ENCODE data around the gene SNX13.
"Not testable (repeated sequence)": the region's sequence is repeated elsewhere in the genome, so short reads cannot be mapped to it uniquely, and the experiment has no call there.

The SNX13 gene

GRCh38 chr7:17917842-17918241 lies 22.5 kb downstream of the SNX13 start:
- no peak for ATAC-seq (replicated peaks; ENCODE audit: extremely low read depth, poor library complexity, severe bottlenecking)
- Mint-ChIP-seq H3K27me3 (no peaks in the 10 kb centered on the region), H3K27ac (ENCODE audit: low read depth) (no peak overlapping the region), H3K4me1 (peaks cover 29% of the 10 kb centered on the region), H3K4me3 (no peak overlapping the region), H3K36me3 (ENCODE audit: insufficient read depth) (no peaks in the 10 kb centered on the region), H3K9me3 (no peaks in the 10 kb centered on the region)
- DNase-seq (ENCODE audit: low spot score in 2 of 2): no peak

- Mint-ChIP-seq H3K36me3 (ENCODE audit: insufficient read depth) (peaks cover 2% of the 10 kb centered on the region), H3K9me3 (no peaks in the 10 kb centered on the region), H3K4me3 (no peak overlapping the region), H3K27me3 (no peaks in the 10 kb centered on the region), H3K4me1 (peaks cover 24% of the 10 kb centered on the region), H3K27ac (ENCODE audit: low read depth) (no peak overlapping the region)
- DNase-seq (ENCODE audit: low spot score in 2 of 2): no peak
- ATAC-seq (replicated peaks; ENCODE audit: extremely low read depth, poor library complexity, severe bottlenecking): no peak
Measured at GRCh38 chr7:17916786-17917185, 23.5 kb downstream of the SNX13 start.

- peaks cover 17% of the 10 kb centered on the region for H3K4me1 Mint-ChIP-seq
- no peak overlapping the region for H3K27ac Mint-ChIP-seq (ENCODE audit: low read depth)
- peaks cover 2% of the 10 kb centered on the region for H3K36me3 Mint-ChIP-seq (ENCODE audit: insufficient read depth)
- no peaks in the 10 kb centered on the region for H3K9me3 Mint-ChIP-seq
- ATAC-seq (replicated peaks; ENCODE audit: extremely low read depth, poor library complexity, severe bottlenecking) (no peak), DNase-seq (ENCODE audit: low spot score in 2 of 2) (no peak)
- no peak overlapping the region for H3K4me3 Mint-ChIP-seq
- H3K27me3 Mint-ChIP-seq: no peaks in the 10 kb centered on the region
Measured at GRCh38 chr7:17915796-17916195, 24.5 kb downstream of the SNX13 start.

- H3K9me3 Mint-ChIP-seq: no peaks in the 10 kb centered on the region
- H3K27ac Mint-ChIP-seq (ENCODE audit: low read depth): peak overlapping the region; percentile 47
- peaks cover 5% of the 10 kb centered on the region for H3K36me3 Mint-ChIP-seq (ENCODE audit: insufficient read depth)
- peaks cover 17% of the 10 kb centered on the region for H3K4me1 Mint-ChIP-seq
- ATAC-seq (replicated peaks; ENCODE audit: extremely low read depth, poor library complexity, severe bottlenecking) (no peak), DNase-seq (ENCODE audit: low spot score in 2 of 2) (no peak)
- no peaks in the 10 kb centered on the region for H3K27me3 Mint-ChIP-seq
- no peak overlapping the region for H3K4me3 Mint-ChIP-seq
Measured at GRCh38 chr7:17915168-17915567, 25.1 kb downstream of the SNX13 start.

- H3K27me3 Mint-ChIP-seq: no peaks in the 10 kb centered on the region
- no peak for DNase-seq (ENCODE audit: low spot score in 2 of 2)
- H3K36me3 Mint-ChIP-seq (ENCODE audit: insufficient read depth): peaks cover 7% of the 10 kb centered on the region
- no peak for ATAC-seq (replicated peaks; ENCODE audit: extremely low read depth, poor library complexity, severe bottlenecking)
- H3K27ac Mint-ChIP-seq (ENCODE audit: low read depth): no peak overlapping the region
- H3K9me3 Mint-ChIP-seq: peaks cover 3% of the 10 kb centered on the region
- no peak overlapping the region for H3K4me3 Mint-ChIP-seq
- H3K4me1 Mint-ChIP-seq: peaks cover 19% of the 10 kb centered on the region
Measured at GRCh38 chr7:17913250-17913649, 27.0 kb downstream of the SNX13 start.

- DNase-seq (ENCODE audit: low spot score in 2 of 2): no peak
- Mint-ChIP-seq H3K9me3 (peaks cover 3% of the 10 kb centered on the region), H3K27me3 (no peaks in the 10 kb centered on the region), H3K4me3 (no peak overlapping the region), H3K36me3 (ENCODE audit: insufficient read depth) (peaks cover 7% of the 10 kb centered on the region), H3K27ac (ENCODE audit: low read depth) (no peak overlapping the region), H3K4me1 (peaks cover 20% of the 10 kb centered on the region)
- no peak for ATAC-seq (replicated peaks; ENCODE audit: extremely low read depth, poor library complexity, severe bottlenecking)
Measured at GRCh38 chr7:17912536-17913235, 27.6 kb downstream of the SNX13 start.

GRCh38 chr7:17912050-17912449 lies 28.2 kb downstream of the SNX13 start:
- no peak overlapping the region for H3K27ac Mint-ChIP-seq (ENCODE audit: low read depth)
- peaks cover 3% of the 10 kb centered on the region for H3K9me3 Mint-ChIP-seq
- no peak for DNase-seq (ENCODE audit: low spot score in 2 of 2)
- H3K27me3 Mint-ChIP-seq: no peaks in the 10 kb centered on the region
- H3K36me3 Mint-ChIP-seq (ENCODE audit: insufficient read depth): peaks cover 7% of the 10 kb centered on the region
- no peak for ATAC-seq (replicated peaks; ENCODE audit: extremely low read depth, poor library complexity, severe bottlenecking)
- H3K4me3 Mint-ChIP-seq: no peak overlapping the region
- peaks cover 25% of the 10 kb centered on the region for H3K4me1 Mint-ChIP-seq

GRCh38 chr7:17910377-17910776 lies 29.9 kb downstream of the SNX13 start:
- Mint-ChIP-seq H3K9me3 (peaks cover 3% of the 10 kb centered on the region), H3K27me3 (no peaks in the 10 kb centered on the region), H3K36me3 (ENCODE audit: insufficient read depth) (peaks cover 7% of the 10 kb centered on the region), H3K4me3 (no peak overlapping the region), H3K27ac (ENCODE audit: low read depth) (no peak overlapping the region), H3K4me1 (peaks cover 37% of the 10 kb centered on the region)
- DNase-seq (ENCODE audit: low spot score in 2 of 2) (no peak), ATAC-seq (replicated peaks; ENCODE audit: extremely low read depth, poor library complexity, severe bottlenecking) (no peak)

GRCh38 chr7:17909310-17909709 lies 31.0 kb downstream of the SNX13 start:
- not testable (repeated sequence) for DNase-seq (ENCODE audit: low spot score in 2 of 2); H3K9me3 Mint-ChIP-seq; H3K4me3 Mint-ChIP-seq; H3K27ac Mint-ChIP-seq (ENCODE audit: low read depth); H3K36me3 Mint-ChIP-seq (ENCODE audit: insufficient read depth); ATAC-seq (replicated peaks; ENCODE audit: extremely low read depth, poor library complexity, severe bottlenecking); H3K27me3 Mint-ChIP-seq
- H3K4me1 Mint-ChIP-seq: peaks cover 43% of the 10 kb centered on the region

GRCh38 chr7:17907014-17907413 lies 33.3 kb downstream of the SNX13 start:
- Mint-ChIP-seq H3K27ac (ENCODE audit: low read depth) (peak overlapping the region; percentile 6), H3K4me3 (no peak overlapping the region), H3K4me1 (peaks cover 57% of the 10 kb centered on the region), H3K36me3 (ENCODE audit: insufficient read depth) (peaks cover 6% of the 10 kb centered on the region), H3K9me3 (peaks cover 3% of the 10 kb centered on the region), H3K27me3 (no peaks in the 10 kb centered on the region)
- no peak for ATAC-seq (replicated peaks; ENCODE audit: extremely low read depth, poor library complexity, severe bottlenecking)
- no peak for DNase-seq (ENCODE audit: low spot score in 2 of 2)

GRCh38 chr7:17903337-17903736 lies 37.0 kb downstream of the SNX13 start:
- no peaks in the 10 kb centered on the region for H3K9me3 Mint-ChIP-seq
- H3K27me3 Mint-ChIP-seq: no peaks in the 10 kb centered on the region
- DNase-seq (ENCODE audit: low spot score in 2 of 2) (no peak), ATAC-seq (replicated peaks; ENCODE audit: extremely low read depth, poor library complexity, severe bottlenecking) (peak; percentile 65)
- H3K4me1 Mint-ChIP-seq: peaks cover 60% of the 10 kb centered on the region
- no peak overlapping the region for H3K27ac Mint-ChIP-seq (ENCODE audit: low read depth)
- no peak overlapping the region for H3K4me3 Mint-ChIP-seq
- H3K36me3 Mint-ChIP-seq (ENCODE audit: insufficient read depth): peaks cover 1% of the 10 kb centered on the region

GRCh38 chr7:17902599-17902998 lies 37.7 kb downstream of the SNX13 start:
- H3K36me3 Mint-ChIP-seq (ENCODE audit: insufficient read depth): peaks cover 1% of the 10 kb centered on the region
- no peak for ATAC-seq (replicated peaks; ENCODE audit: extremely low read depth, poor library complexity, severe bottlenecking)
- H3K9me3 Mint-ChIP-seq: no peaks in the 10 kb centered on the region
- no peak for DNase-seq (ENCODE audit: low spot score in 2 of 2)
- no peaks in the 10 kb centered on the region for H3K27me3 Mint-ChIP-seq
- no peak overlapping the region for H3K27ac Mint-ChIP-seq (ENCODE audit: low read depth)
- H3K4me1 Mint-ChIP-seq: peaks cover 57% of the 10 kb centered on the region
- no peak overlapping the region for H3K4me3 Mint-ChIP-seq

- Mint-ChIP-seq H3K9me3 (no peaks in the 10 kb centered on the region), H3K4me3 (no peak overlapping the region), H3K4me1 (peaks cover 42% of the 10 kb centered on the region), H3K27ac (ENCODE audit: low read depth) (no peak overlapping the region), H3K36me3 (ENCODE audit: insufficient read depth) (peaks cover 1% of the 10 kb centered on the region), H3K27me3 (no peaks in the 10 kb centered on the region)
- ATAC-seq (replicated peaks; ENCODE audit: extremely low read depth, poor library complexity, severe bottlenecking) (no peak), DNase-seq (ENCODE audit: low spot score in 2 of 2) (no peak)
Measured at GRCh38 chr7:17900464-17900863, 39.8 kb downstream of the SNX13 start.
